ENCODE measurements around the gene OR4M1.
"Not testable (repeated sequence)": the region's sequence is repeated elsewhere in the genome, so short reads cannot be mapped to it uniquely, and the experiment has no call there.

Gene OR4M1

DNA sequence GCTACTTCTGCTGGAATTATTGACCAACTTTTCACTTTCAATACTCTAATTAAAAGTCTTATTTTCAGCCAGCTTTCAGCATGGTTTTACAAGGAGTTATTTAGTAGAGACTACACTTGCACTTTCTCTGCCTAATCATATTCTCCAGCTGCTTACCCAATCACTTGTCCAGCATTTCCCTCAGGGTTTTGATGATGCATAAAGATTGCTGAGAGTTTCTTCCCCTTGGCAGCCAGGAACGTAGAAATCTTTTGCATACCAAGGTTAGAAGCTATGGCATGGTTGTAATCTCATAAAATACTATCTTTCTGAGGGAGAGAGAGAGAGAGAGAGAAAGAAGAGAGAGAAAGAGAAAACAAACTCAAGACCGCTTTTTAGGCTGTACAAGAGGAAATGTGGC, 19.1 kb upstream of the OR4M1 start:
- Histone ChIP-seq H3K36me3 (ENCODE audit: control insufficient read depth, insufficient read depth, low read length) (no peaks in the 10 kb centered on the region), H3K27me3 (ENCODE audit: control insufficient read depth, insufficient read depth, low read length) (no peaks in the 10 kb centered on the region), H3K9ac (no peak overlapping the region), H3K4me2 (ENCODE audit: low read length) (no peak overlapping the region), H3K27ac (no peak overlapping the region), H3K79me2 (no peaks in the 10 kb centered on the region), H2AFZ (no peak overlapping the region), H3K4me1 (no peaks in the 10 kb centered on the region), H3K9me3 (ENCODE audit: control insufficient read depth, low read length) (no peaks in the 10 kb centered on the region), H3K4me3 (ENCODE audit: low read depth, low read length) (no peak overlapping the region)
- TF ChIP-seq CTCF (IDR thresholded peaks at IDR 0.05), result no peak

GRCh38 chr14:19771491-19771890, 1.8 kb upstream of the OR4M1 start:
- H3K9me3 ChIP-seq (ENCODE audit: control insufficient read depth, low read length); H3K79me2 ChIP-seq; H3K4me3 ChIP-seq (ENCODE audit: low read depth, low read length); H3K4me1 ChIP-seq; H3K27me3 ChIP-seq (ENCODE audit: control insufficient read depth, insufficient read depth, low read length); H3K9ac ChIP-seq; H2AFZ ChIP-seq; H3K4me2 ChIP-seq (ENCODE audit: low read length); H3K36me3 ChIP-seq (ENCODE audit: control insufficient read depth, insufficient read depth, low read length); H3K27ac ChIP-seq: not testable (repeated sequence)

GRCh38 chr14:19771895-19772430, 1.3 kb upstream of the OR4M1 start:
- H3K9ac ChIP-seq, result no peak overlapping the region
- no peak for TF ChIP-seq CTCF (IDR thresholded peaks at IDR 0.05)
- H3K4me3 ChIP-seq (ENCODE audit: low read depth, low read length), result no peak overlapping the region
- H3K4me2 ChIP-seq (ENCODE audit: low read length), result no peak overlapping the region
- no peak overlapping the region for H2AFZ ChIP-seq
- no peaks in the 10 kb centered on the region for H3K79me2 ChIP-seq
- no peaks in the 10 kb centered on the region for H3K36me3 ChIP-seq (ENCODE audit: control insufficient read depth, insufficient read depth, low read length)
- H3K27ac ChIP-seq, result no peak overlapping the region
- H3K9me3 ChIP-seq (ENCODE audit: control insufficient read depth, low read length), result no peaks in the 10 kb centered on the region
- H3K4me1 ChIP-seq, result no peaks in the 10 kb centered on the region
- H3K27me3 ChIP-seq (ENCODE audit: control insufficient read depth, insufficient read depth, low read length), result no peaks in the 10 kb centered on the region

- not testable (repeated sequence) for H3K4me2 ChIP-seq (ENCODE audit: low read length); H3K27me3 ChIP-seq (ENCODE audit: control insufficient read depth, insufficient read depth, low read length); H3K9ac ChIP-seq; H3K9me3 ChIP-seq (ENCODE audit: control insufficient read depth, low read length); H3K4me1 ChIP-seq; H3K27ac ChIP-seq; H2AFZ ChIP-seq; H3K4me3 ChIP-seq (ENCODE audit: low read depth, low read length); H3K79me2 ChIP-seq; H3K36me3 ChIP-seq (ENCODE audit: control insufficient read depth, insufficient read depth, low read length)
These were observed 850 bp upstream of the OR4M1 start for GRCh38 chr14:19772454-19772853.

GRCh38 chr14:19775587-19775986, 2.3 kb downstream of the OR4M1 start:
- no peak overlapping the region for H3K4me2 ChIP-seq (ENCODE audit: low read length)
- no peak for TF ChIP-seq CTCF (IDR thresholded peaks at IDR 0.05)
- no peaks in the 10 kb centered on the region for H3K4me1 ChIP-seq
- no peaks in the 10 kb centered on the region for H3K9me3 ChIP-seq (ENCODE audit: control insufficient read depth, low read length)
- H3K4me3 ChIP-seq (ENCODE audit: low read depth, low read length), result no peak overlapping the region
- H3K79me2 ChIP-seq, result no peaks in the 10 kb centered on the region
- H2AFZ ChIP-seq, result no peak overlapping the region
- no peaks in the 10 kb centered on the region for H3K27me3 ChIP-seq (ENCODE audit: control insufficient read depth, insufficient read depth, low read length)
- H3K27ac ChIP-seq, result no peak overlapping the region
- no peaks in the 10 kb centered on the region for H3K36me3 ChIP-seq (ENCODE audit: control insufficient read depth, insufficient read depth, low read length)
- H3K9ac ChIP-seq, result no peak overlapping the region

- H3K9me3 ChIP-seq (ENCODE audit: control insufficient read depth, low read length); H3K9ac ChIP-seq; H3K4me3 ChIP-seq (ENCODE audit: low read depth, low read length); H3K27ac ChIP-seq; H3K27me3 ChIP-seq (ENCODE audit: control insufficient read depth, insufficient read depth, low read length); H2AFZ ChIP-seq; H3K4me2 ChIP-seq (ENCODE audit: low read length); H3K36me3 ChIP-seq (ENCODE audit: control insufficient read depth, insufficient read depth, low read length); H3K79me2 ChIP-seq; H3K4me1 ChIP-seq: not testable (repeated sequence)
These were observed 12.5 kb downstream of the OR4M1 start for GRCh38 chr14:19785848-19786247.

- H3K4me1 ChIP-seq; H3K36me3 ChIP-seq (ENCODE audit: control insufficient read depth, insufficient read depth, low read length); H2AFZ ChIP-seq; H3K79me2 ChIP-seq; H3K9me3 ChIP-seq (ENCODE audit: control insufficient read depth, low read length); H3K4me3 ChIP-seq (ENCODE audit: low read depth, low read length); H3K9ac ChIP-seq; H3K4me2 ChIP-seq (ENCODE audit: low read length); H3K27ac ChIP-seq; H3K27me3 ChIP-seq (ENCODE audit: control insufficient read depth, insufficient read depth, low read length): not testable (repeated sequence)
These were observed 14.0 kb downstream of the OR4M1 start for GRCh38 chr14:19787318-19787717.

DNA sequence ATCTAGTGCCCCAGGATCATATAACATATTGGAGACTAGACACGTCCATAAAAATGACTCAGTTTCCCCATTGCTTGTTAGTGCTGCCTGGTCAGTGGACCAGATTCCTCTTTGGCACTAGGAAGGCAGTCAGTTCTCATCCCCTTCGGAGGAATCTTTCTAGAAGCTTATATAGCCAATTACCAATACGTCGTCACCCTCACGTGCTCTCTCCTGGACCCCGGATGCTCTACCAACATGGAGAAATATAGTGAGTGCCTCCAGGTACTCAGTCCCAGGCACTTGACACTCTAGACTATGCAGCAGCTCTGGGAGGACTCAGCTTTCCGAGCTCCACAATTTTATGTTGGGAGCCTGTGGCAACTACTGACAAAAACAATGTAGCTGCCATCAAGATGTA, 14.8 kb downstream of the OR4M1 start:
- not testable (repeated sequence) for H3K4me3 ChIP-seq (ENCODE audit: low read depth, low read length); H3K79me2 ChIP-seq; H3K9me3 ChIP-seq (ENCODE audit: control insufficient read depth, low read length); H3K9ac ChIP-seq; H3K4me2 ChIP-seq (ENCODE audit: low read length); H3K27me3 ChIP-seq (ENCODE audit: control insufficient read depth, insufficient read depth, low read length); H3K36me3 ChIP-seq (ENCODE audit: control insufficient read depth, insufficient read depth, low read length); H2AFZ ChIP-seq; H3K27ac ChIP-seq; H3K4me1 ChIP-seq

DNA sequence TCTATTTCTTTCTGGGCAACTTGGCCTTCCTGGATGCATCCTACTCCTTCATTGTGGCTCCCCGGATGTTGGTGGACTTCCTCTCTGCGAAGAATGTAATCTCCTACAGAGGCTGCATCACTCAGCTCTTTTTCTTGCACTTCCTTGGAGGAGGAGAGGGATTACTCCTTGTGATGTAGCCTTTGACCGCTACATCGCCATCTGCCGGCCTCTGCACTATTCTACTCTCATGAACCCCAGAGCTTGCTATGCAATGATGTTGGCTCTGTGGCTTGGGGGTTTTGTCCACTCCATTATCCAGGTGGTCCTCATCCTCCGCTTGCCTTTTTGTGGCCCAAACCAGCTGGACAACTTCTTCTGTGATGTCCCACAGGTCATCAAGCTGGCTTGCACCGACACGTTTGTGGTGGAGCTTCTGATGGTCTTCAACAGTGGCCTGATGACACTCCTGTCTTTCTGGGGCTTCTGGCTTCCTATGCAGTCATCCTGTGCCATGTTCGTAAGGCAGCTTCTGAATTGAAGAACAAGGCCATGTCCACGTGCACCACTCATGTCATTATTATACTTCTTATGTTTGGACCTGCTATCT, 23.3 kb downstream of the OR4M1 start:
- H3K4me2 ChIP-seq (ENCODE audit: low read length); H3K27ac ChIP-seq; H3K4me1 ChIP-seq; H3K9me3 ChIP-seq (ENCODE audit: control insufficient read depth, low read length); H2AFZ ChIP-seq; H3K36me3 ChIP-seq (ENCODE audit: control insufficient read depth, insufficient read depth, low read length); H3K27me3 ChIP-seq (ENCODE audit: control insufficient read depth, insufficient read depth, low read length); H3K9ac ChIP-seq; H3K4me3 ChIP-seq (ENCODE audit: low read depth, low read length); H3K79me2 ChIP-seq: not testable (repeated sequence)

All from parathyroid adenoma (tissue), 2 donors.